GM21447 (cell line): ENCODE measurements around the gene CLASP1.
"Not testable (repeated sequence)": the region's sequence is repeated elsewhere in the genome, so short reads cannot be mapped to it uniquely, and the experiment has no call there.

Experiments used
- ATAC-seq: cut with Tn5 transposase; IDR thresholded peaks from one replicate; pipeline ENCODE4 v1.9.1; 2021; ENCODE audit not compliant: unreplicated experiment

CLASP1 gene

DNA sequence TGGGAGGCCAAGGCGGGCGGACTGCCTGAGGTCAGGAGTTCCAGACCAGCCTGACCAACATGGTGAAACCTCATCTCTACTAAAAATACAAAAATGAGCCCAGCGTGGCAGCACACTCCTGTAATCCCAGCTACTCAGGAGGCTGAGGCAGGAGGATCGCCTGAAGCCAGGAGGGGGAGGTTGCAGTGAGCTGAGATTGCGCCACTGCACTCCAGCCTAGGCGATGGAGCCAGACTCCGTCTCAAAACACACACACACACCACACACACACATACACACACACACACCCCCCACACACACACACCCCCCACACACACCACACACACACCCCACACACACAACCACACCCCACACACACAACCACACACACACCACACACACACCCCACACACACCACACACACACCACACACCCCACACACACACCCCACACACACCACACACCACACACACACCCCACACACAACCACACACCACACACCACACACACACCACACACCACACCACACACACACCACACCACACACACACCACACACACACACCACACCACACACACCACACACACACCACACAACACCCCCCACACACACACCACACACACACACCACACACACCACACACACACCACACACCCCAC is 170.8 kb downstream of the CLASP1 start:
- not testable (repeated sequence) for ATAC-seq

GRCh38 chr2:121476684-121477083 is 172.6 kb downstream of the CLASP1 start:
- ATAC-seq: no peak

DNA sequence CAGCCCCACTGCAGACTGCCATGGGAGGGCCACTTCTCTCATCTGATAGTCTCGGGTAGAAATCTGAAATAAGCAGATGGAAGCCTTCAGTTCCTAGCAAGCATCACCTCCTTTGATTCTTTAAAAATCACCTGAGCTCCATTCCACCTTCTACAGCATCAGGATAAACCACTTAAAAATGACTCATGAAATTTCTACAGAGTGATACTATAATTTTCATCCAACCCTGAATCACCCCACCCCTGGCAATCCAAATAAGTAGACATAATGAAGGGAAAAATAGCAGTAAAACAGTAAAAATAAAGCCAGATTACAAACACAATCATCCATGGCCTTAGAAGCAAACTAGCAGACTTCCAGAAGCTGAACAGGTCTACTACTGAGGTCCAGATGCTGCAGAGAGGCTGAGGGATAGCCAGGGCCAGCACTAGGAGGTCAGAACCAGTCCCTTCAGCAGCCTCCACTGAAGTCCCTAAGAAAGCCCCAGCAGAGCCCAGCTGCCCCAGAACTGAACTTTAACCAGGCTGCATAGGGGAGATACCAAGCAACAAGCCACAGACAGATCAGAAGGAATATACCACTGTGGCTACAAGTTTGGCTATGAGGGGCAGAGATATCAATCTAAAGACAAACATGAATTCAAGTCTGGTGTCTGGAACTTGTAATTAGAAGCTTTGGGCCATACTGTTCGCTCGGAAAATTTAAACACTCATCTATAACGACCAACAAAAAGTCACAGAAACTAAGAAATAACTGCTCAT is 173.3 kb downstream of the CLASP1 start:
- no peak for ATAC-seq

GRCh38 chr2:121473512-121473911 is 175.8 kb downstream of the CLASP1 start:
- ATAC-seq: no peak

DNA sequence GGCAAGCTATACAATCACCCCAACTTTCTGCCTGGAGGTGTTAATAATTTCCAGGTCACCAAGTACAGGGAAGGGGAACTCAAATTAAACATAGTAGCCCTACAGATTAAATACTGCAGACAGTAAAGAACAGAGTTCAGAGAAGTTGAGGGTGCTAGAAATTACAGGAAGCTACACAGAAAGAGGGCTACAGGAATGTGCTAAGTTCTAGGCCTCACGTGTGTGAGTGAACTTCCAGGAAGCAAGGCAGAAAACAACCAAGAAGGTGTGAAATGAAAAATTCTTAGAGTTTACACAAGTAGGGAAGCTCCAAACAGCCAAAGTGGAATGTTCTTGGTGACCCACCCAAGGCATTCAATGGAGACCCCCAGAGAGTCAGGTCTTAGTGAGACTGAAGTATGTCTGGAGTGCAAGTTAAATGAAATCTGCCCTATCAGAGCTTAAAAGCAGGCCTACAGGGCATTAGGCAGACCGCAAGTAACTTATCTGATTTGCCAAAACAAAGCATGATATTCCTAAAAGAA is 176.7 kb downstream of the CLASP1 start:
- ATAC-seq: no peak

GRCh38 chr2:121471532-121472469 is 177.5 kb downstream of the CLASP1 start:
- ATAC-seq: no peak

- ATAC-seq: no peak
Measured at GRCh38 chr2:121470917-121471316, 178.3 kb downstream of the CLASP1 start.

GRCh38 chr2:121469356-121469755 is 179.9 kb downstream of the CLASP1 start:
- no peak for ATAC-seq

DNA sequence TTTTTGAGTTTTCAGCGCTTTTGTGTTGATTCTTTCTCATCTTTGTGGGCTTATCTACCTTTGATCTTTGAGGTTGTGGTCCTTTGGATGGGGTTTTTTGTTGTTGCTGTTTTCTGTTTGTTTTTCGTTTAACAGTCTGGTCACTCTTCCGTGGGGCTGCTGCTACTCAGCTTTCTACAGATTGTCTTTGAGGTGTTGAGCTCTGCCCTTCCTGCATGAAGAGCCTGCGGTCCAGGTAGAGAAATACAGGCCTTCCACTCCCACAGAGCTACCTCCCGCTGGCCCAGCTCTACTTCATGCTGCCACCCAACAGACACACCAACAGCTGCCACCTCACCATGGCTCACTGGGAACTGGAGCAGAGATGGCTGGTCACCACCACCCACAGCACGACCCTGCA is 180.3 kb downstream of the CLASP1 start:
- no peak for ATAC-seq

GRCh38 chr2:121459291-121459690 is 190.0 kb downstream of the CLASP1 start:
- no peak for ATAC-seq

DNA sequence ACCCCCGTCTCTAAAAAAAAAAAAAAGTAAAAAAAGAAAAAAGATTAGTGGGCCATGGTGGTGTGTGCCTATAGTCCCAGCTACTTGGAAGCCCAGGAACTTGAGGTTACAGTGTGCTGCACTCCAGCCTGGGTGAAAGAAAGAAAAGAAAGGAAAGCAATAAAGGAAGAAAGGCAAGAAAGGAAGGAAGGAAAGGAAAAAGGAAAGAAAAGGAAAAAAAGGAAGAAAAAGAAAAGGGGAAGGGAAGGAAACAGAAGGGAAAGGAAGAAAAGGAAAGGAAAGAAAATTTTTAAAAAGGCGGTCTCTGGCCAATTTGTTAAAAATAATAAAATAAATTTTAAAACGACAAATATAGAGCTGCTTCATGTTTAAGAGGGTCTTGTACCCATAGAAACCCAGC is 192.9 kb downstream of the CLASP1 start:
- no peak for ATAC-seq

DNA sequence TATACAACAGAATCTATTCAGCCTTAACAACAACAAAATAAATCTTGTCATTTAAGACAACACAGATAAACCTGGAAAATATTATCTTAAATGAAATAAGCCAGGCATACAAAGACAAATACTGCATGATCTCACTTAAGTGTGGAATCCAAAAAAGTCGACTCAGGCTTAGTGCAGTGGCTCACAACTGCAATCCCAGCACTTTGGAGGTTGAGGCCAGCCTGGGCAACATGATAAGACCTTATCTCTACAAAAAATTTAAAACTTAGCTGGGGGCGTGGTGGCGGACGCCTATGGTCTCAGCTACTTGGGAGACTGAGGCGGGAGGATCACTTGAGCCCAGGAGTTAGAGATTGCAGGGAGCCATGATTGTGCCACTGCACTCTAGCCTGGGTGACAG is 193.8 kb downstream of the CLASP1 start:
- no peak for ATAC-seq

- no peak for ATAC-seq
Measured at GRCh38 chr2:121454549-121455090, 194.6 kb downstream of the CLASP1 start.

DNA sequence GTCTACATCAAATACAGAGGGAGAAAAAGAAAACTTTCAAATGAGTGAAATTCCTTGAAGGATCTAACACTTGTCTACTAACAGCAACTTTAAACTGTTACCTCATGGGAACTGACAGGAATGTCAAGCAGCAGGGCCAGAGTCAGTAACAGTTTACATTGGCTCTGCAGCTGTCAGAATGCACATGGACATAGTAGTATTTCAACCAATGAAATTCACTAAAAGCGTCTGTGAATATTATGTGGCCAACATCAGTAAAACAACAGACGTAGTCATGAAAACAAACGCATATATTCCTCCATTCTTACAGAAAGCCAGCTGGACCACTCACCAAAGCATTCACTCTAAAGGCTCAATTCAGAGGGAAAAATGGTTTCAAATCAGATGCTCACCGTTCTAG is 197.9 kb downstream of the CLASP1 start:
- ATAC-seq: no peak

DNA sequence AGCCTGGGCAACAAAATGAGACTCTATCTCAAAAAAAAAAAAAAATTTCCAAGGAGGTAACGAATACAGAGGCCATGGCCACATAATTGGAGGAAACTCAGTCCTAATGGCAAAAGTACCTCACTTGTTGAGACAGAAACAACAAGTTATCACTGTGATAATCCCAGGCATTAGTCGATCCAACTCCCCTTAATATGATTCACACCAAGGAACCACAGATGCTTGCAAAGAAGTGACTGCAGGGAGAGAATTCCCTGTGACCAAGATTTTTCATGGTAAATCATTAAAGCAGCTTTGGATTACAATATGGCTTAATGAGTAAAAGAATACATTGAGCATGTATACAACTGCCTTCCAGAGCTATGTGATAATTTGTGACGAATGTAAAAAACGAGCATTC is 199.0 kb downstream of the CLASP1 start:
- ATAC-seq: no peak

DNA sequence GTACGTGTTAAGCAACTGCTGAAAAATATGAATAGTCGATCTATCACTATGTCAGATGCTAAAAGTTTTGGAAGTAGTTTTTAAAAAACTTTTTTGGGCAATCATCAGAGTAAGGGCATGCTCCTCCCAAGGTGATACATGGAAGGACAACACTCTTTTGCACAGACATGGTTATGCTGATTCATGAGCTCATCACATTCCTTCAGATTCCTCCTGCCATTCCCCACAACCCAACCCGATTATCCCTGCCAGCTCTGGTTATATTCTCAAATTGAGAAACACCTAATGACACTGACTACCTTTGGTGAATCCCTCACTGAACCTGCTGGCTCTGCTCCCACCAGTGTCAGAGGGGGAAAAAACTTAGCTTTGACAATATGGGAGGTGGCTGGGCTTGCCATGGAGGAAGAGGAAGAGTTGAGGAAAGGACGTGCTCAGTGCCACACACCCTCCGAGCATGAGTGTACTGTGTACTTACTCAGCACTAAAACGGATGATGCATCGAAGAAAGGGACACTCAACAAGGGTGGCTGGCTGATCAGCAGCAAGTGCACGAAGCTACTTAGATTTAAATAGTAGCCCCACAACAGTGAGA is 202.5 kb downstream of the CLASP1 start:
- no peak for ATAC-seq

DNA sequence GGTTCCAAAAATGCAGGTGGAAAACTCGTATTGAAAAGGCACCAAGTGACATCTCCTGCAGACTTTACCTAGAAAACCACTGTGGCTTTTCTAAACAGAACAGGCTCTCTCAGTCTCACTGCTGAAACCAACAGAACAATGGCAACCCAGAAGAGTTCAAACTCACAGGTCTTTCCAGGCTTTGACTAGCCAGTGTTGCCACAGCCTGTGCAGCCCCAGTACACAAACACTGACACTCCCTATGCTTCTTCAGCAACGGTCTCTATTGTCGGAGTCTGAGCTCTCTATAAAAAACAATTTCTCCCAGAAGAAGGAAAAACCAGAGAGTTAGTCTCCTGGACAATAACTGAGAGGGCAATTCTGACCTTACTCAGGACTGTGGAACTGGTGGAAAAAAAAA is 206.4 kb downstream of the CLASP1 start:
- ATAC-seq: no peak

GRCh38 chr2:121438290-121438689 is 211.0 kb downstream of the CLASP1 start:
- not testable (repeated sequence) for ATAC-seq

GRCh38 chr2:121436918-121437317 is 212.3 kb downstream of the CLASP1 start:
- no peak for ATAC-seq

DNA sequence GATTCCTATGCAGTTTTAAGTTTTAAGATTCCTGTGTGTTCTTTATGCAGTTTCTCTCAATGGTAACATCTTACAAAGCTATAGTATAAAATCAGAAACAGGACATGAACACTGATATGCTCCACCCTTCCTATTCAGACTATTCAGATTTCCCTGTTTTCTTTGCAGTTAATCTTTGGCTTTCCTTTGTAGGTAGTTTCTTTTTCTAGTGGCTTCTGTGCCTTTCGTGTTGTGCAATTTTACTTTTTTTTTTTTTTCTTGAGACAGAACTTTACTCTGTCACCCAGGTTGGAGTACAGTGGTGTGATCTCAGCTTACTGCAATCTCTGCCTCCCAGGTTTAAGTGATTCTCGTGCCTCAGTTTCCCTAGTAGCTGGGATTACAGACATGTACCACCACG is 213.5 kb downstream of the CLASP1 start:
- ATAC-seq: no peak

GRCh38 chr2:121431214-121431613 is 218.0 kb downstream of the CLASP1 start:
- no peak for ATAC-seq
